Stimulated activated CD8-positive, alpha-beta memory T cell treated with anti-CD3 and anti-CD28 coated beads, Interleukin-15, amount 100 ng/mL, for 24 hours (primary cell): ENCODE data around the gene DCTN3.

ENCODE experiments used
- DNase-seq: peaks from one replicate; pipeline ENCODE4 v3.0.0-alpha.2; 2020; ENCODE audit warnings: low read depth

Gene DCTN3

DNA sequence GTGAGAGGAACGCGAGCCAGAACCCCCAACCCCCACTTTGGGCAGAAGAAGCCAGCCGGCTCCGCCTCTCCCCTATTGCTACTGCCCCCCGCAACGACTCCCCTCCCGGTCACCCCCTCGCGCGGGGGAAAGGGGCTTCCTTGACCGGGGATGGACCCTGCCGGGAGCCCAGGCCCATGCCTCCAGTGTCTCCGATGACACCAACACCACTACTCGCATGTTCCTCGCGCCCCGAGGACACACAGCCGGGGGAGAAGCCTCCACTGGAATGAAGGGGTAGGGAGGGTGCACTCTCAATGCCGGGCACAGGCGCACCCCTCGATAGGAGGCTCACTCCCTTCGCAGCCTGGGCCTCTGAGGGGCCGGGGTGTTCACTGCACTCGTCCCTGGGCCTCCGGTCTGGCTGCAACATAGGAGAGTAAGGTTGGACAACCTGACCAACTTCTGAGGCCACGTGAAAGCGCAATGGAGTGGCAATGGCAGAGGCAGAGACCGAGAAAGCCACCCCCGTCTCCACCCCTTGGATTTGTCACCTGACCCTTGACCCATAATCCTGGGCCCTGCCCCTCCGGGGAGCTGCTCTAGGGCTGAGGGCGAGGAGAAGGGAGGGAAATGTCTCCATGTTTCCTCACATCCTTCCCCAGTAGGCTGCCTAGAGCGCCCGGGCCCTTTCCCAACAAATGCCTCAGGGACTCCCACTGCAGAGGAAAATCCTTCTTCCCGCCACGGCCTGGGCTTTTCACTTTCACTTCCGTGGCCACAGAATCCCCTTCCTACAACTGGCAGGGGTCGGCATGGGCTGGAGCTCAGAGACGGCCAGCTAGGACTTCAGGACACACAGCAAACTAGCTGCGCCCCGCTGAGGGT, 29.7 kb downstream of the DCTN3 start:
- DNase-seq = no peak

DNA sequence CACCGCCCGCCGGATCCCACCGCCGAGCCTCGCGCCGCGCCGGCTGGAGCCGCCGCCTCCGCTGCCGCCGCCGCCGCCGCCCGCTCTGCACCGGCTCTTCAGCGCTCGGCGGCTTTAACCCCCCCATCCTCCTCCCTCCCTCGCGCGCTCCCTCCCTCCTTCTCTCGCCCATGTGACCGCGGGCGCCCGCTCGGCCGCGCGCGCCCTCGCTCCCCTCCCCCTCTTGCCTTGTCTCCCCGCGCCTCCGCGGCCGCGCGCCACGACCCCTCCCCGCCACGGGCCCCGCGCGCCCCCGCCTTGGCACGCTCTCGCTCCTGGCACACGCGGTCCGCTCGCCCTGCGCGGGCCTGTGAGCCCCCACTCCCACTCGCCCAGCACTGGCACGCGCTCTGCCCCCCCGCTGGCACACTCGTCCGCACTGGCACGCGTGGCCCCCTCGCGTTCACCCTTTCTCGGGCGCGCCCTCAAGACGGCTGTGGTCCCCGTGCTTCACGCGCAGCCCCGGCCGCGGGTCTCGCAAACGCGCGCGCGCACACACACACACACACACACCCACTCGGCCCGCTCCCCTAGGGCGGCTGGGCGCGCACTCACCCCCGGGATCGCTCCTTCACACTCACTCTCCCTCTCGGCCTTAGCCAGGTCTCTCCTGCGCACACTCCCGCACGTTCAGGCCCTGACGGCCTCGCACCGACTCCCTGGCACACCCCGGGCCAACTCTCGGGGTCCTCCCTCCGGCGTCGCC, 30.5 kb downstream of the DCTN3 start, which contains the start of gene CNTFR:
Gene CNTFR, minus strand, starts transcription at position 89 of the 745 bp plus-strand sequence. CDS start 20,743 bp downstream, outside the sequence.
- DNase-seq = no peak

DNA sequence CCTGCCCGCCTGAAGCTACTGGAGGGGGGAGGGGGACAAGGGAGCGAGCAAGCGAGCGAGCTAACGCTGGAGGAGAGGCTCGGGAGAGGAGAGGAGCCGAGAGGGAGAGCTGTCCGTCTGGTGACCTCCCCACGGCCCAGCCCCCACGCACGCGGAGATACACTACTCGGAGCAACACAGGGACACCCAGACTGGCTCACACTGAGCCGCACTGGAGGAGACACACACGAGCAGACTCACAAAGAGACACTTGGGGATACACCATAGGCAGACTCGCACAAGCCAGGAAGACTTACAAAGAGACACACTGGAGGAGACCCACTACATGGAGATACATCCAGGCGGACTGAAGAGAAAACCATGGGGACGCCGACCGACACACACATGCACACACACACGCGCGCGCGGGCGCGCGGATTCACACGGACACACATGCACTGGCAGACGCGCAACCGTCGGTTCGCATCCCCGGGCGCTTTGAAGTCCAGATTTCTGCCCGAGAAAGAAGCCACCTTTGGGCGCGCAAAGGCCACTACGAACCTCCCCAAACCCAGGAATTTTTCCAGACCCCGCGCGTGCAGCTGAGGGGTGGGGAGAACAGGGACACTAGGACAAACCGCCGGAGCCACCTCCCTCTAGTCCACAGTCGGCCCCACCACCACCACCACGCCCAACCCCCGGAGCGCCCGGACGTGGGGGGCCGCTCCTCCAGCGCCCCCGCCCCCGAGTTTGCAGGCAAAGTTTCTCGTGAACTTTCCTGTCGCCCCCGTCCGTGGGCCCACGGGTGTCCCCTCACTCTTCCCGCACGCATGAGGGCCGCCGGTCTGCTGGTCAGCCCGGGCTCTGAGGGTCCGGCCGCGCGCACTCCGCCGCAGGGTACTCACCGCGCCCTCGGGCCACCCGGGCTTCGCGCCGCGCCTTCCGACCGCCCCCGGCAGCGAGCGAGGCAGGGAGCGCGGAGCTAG, 31.3 kb downstream of the DCTN3 start:
- no peak for DNase-seq

DNA sequence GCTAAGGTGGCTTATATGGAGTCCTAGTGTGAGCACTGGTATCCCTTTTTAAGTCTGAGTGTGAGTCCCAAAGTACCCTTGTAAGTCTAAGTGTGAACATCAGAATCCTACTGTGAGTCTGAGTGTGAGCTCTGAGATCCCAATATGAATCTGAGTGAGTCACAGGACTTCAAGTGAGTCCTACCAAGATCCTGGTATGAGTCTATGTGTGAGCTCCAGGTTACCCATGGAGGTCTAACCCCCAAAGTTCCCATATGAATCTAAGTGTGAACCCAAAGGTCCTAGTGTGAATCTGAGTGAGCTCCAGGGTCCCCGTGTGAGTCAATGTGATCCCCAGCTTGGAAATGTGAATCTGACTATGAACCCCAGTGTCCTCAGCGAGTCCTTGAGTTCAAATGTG, 33.0 kb downstream of the DCTN3 start:
- no peak for DNase-seq

DNA sequence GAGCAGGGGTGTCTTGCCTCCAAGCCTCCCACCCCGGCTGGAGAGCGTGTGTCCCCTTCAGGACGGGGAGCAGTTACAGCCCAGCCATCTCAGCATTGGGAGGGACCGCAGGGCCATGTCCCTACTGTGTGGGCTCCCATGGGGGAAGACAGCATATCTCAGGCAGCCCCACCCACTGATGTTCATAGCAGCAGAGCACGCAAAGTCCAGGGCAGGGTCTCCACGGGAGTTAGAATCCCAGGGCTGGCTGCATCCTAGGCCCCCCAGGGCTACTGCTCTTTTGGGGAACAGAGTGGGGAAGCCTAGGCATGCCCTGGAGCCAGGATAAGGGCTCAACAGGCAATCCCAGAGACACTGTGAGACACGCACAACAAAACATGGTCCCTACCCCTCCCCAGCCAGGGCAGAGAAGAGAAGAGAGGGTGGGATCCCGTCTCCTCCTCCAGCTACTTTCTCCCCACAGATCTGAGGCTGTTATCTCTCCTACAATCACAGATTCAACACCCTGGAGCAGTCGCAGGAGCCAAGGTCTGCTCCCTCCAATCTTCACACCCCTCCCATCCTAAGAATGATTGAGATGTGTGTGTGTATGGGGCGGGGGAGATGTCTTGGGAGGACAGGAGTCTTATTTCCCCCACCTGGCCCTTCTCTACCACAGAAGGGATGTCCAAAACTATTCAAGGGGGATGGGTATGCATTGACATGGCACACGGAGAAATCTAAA, 34.2 kb downstream of the DCTN3 start:
- DNase-seq = no peak

DNA sequence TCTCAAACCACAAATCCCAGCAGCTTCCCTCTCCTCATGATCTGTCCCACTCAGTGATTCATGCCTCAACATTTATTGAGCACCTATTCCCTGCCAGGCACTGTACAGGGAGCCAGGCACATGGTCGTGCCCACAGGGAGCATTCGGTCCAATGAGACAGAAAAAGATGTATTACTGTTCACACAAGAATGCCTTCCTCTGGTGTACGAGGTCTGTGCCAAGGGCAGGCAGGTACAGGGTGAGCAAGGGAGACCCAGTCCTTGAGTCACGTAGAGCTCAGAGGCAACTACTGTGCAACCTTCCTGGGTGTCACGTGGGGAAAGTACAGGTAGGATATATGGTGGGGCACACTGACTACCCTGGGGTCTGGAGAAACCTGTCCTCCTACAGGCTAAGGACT, 35.3 kb downstream of the DCTN3 start:
- DNase-seq = no peak

DNA sequence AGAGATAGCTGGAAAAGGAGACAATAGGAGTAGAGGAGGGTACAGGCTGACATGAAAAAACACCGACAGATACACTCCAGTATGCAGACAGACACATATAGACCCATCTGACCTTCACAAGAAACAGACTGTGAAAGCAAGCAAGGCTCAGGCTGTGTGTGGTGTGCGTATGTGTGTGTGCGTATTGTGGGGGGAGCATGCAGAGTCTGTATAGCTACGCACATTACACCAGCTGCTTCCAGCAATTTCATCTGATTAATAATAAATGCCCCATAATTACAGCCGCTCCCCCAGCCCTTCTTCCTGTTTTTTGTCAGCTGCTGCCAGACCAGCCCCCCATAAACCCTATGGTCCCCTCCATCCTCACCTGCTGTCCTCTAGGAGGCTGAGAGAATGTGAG, 37.5 kb downstream of the DCTN3 start:
- no peak for DNase-seq

DNA sequence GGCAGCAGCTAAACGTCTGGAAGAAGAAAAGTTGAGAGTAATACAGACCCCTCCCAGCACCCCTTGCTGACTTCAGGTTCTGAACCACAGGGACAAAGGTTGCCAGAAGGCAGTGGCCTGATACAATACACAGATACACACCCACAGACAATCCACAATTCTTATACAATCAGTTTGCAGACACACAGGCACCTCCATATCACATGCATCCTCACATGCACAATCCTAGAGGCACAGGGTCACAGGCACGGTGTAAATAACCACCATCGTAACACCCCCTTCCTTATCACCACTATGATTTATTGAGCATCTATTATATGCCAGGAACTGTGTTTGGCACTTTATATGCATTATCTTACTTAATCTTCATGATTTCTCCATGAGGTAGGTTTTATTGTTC, 39.0 kb downstream of the DCTN3 start:
- no peak for DNase-seq

DNA sequence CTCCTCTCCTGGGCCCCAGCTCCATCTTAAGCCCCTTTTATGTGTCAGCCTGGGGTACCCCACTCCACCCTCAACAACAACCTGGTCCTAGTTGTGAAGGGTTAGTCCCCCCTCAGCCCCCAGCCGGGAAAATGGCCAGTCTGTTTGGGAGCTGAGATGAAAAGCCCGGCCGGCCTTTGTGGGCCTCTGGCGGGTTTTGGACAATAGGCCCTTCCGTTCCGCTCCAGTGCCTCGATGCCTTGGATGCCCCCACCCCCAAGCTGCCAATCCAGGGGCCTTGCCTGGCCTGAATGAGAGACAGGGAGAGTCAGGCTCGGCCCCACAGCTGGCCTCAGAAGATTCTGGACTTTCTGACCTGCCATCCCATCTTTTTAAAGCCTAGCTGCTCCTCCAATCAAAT, 39.9 kb downstream of the DCTN3 start:
- no peak for DNase-seq

DNA sequence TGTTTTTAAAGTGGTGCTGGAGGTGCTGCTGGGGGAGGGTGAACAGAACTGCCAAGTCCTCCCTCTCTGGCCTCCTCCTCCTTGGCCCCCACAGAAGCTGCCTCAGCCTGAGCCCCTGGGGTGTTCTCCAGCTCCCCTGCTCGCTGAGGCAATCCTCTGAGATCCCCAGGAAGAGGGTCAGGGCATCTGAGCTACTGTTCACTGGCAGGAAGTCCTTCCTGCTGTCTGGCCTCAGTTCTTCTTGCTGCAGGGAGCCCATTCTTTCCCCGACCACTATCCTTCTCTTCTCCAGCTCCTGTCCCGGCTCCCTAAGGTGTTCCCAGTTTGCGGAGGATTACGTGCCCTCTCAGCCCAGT, 40.5 kb downstream of the DCTN3 start:
- no peak for DNase-seq

DNA sequence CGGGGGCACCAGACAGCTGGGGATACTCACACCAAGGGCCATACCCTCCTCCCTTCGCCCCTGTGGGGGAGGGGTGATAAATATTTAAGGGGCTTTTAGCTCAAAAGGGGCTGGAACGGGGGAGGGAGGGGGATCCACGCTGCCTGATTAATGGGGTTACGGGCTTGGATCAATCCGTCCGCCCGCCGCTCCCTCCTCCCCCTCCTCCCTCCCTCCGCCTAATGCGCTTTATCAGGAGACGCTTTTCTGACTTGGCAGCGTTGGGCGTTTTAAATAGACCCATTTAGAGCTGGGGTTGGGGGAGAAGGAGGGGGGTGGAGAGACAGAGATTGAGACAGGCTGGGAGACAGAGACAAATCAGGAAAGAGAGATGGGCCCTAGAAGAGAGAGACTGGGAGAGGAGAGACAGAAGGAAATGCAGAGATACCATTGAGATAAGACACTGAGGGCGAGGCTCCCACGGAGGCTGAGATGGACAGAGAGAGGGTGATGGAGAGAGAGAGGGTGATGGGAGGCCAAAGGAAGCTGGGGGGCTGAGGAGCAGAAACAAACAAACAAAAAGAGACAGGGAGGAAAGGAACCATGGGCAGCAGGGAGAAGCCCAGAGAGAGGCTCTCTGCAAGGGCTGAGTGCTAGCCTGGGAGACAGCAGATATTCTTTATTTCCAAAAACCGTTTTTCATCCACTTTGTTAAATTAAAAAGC, 41.0 kb downstream of the DCTN3 start:
- no peak for DNase-seq

DNA sequence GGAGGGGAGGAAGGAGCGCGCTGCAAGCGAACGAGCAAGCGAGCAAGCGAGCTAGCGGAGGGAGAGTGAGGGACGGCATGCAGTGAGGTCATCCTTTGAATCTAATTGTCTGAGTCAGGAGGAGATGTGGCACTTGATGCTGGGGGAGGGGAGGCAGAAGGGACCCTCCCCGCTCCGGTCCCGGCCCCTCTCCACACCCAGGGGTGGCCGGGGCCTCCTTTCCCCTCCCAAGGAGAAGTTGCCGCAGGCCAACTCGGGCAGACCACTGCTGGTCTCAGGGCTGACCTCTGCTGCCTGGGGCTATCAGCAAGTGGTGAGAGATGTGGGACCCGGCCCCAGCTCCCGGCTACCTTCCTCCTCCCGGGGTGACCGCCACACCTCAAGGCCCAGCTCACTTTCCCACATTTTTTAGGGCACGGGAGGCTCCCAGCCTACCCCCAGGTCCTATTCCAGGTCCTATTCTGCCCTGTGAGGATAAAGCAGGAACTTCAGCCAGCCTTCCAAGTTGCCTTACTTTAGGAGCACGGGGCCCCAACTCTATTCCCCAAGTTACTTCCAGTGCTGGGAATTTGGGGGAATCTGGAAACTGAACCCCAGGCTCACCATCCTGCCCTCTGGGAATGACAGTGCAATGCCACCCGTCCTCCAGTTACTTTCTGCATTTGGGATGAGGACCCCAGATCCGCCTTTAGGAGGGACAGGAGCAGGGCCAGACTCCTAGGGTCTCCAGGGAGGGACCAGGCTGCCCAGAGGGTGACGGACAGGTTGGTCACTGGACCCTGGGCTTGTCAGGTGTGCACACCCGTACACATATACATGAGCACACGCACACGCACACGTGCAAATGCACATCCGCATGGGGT, 41.8 kb downstream of the DCTN3 start:
- no peak for DNase-seq

DNA sequence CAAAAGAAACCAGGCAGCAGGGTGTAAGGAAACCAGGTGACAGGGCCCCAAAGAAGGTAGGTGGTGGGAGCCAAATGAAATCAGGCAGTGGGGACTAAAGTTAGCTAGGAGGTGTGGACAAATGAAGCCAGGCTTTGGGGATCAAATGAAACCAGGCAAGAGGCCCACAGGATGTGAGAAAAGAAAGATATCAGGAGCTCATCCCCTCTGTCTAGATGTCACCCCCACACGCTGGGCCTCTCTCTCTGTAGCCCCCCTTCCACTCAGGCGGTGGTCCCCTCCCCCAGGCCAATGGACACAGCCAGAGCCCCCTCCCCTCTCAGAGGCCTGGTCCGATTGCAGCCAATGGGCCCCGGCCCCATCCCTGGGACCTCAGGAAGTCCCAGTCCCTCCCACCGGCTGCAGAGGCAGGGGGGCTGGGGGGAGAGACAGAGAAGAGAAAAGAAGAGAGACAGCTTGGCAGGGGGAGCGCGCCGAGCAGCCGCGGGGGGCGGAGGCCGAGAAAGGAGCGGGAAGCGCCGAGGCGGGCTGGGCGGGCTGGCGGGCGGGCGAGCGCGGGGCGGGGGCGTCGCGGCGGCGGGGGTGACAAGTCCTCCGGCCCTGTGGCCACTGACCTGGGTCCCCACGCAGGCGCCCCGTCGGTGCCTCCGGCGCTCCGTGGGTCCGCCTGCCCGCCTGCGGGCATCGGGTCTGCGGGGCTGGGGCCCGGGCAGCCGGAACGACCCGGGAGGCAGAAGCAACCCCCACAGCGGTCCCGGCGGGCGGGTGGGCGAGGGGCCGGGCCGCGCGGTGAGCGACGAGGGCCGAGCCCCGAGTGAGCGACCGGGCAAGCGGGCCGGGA, 42.7 kb downstream of the DCTN3 start:
- no peak for DNase-seq

DNA sequence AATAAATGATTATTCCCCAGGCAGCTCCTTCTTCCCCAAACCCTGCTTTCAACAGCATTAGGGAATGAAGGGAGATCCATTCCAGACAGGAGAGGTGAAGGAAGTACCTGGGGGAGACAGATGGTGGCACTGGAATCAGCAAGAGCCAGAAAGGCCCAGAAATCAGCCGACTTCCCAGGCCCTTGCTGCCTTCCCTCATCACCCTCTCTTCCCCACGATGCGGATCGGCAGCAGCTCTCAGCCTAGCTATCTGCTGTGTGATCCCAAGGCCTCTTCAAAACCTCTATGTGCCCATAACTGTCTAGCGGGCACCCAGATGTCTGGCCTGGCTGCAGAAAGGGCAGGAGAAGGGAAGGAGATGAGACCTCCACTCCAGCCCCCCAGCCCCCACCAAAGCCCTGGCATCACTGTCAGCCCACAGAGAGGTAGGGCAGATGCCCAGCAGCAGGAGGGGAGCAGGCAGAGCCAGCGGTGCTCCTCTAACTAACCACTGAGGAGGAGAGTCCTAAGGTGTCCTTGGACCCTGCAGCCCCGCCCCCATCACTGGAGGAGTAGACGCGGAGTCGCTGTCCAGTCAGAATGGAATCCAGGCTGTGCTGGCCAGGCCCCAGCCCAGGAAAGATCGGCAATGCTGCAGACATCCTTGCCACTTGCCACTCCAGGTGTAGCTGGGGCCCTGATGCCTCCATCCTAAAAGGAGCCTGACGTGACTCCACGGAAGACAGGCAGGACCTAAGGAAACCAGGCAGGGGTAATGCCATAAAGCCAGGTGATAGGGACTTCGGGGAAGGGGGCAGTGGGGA, 43.5 kb downstream of the DCTN3 start:
- DNase-seq = no peak

DNA sequence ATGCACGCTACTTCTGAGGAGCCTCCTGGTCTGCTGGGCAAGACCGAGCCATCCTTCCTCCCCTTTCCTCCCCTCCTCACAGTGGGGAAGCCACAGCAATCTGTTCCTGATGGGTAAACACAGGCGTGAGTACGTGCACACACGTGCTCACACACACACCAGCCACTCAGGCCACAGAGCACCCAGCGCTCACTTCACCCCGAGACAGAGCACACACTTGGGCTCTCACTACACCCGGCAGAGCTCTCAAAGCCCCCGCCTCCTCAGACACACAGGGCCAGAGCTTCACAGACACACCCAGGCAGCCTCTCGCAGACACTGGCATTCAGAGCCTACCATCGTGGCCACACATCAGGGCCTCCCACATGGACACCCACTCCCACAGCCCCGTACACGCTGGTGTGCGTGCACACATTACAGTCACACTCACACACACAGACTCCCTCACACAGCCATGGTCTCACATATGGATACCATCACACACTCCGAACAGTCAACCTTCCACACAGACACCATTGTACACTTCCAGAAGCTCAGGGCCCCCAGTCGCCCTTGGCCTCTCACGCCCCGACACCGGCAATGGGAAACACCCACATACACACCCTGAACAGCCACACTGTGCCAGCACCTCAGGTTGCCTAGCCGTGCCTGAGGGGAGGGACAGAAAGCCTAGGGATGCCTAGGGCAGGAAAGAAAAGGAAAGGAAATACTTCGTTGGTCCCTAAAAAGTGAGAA, 44.3 kb downstream of the DCTN3 start:
- no peak for DNase-seq

DNA sequence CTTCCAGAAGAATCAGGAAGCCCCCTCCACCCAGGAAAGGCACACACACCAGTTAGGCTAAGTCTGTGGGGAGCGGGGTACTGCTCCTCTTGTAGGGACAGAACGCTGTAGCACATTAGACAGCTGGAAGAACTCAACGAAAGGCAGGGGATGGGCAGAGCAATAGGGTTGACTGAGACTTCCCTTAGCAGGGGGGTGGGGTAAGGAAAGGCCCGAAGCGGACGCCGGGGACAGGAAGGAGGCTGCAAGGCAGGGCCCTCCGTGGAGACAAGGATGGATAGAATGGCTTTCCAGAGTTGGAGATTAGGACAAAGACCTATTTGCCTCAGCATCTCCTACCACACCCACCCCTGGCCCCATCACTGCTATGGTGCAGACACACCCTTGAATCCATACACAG, 45.1 kb downstream of the DCTN3 start:
- no peak for DNase-seq

DNA sequence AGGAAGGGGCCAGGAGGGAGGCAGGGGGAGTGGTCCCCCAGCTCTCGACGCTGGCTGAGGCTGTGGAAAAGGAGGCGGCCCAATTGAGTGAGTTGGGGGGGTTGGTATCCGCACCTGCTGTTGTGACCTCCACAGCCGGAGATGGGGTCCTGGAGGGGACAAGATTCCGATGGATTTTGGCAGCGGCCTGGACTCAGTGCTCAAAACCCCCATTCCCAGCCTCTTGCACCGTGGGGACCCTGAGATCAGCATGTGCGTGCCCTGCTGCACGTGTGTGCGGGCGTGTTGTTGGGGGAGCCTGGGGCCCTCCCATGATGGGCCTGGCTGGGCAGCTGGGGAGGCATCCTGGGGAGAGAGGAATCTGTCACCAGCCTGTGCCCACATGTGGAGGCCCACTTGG, 45.7 kb downstream of the DCTN3 start:
- no peak for DNase-seq
